Activated naive CD4-positive, alpha-beta T cell treated with anti-CD3 and anti-CD28 coated beads, Interleukin-2, amount 10 ng/mL, durations not matched to agents 7 days and 5 days (primary cell): ENCODE results near the gene EDARADD.
"Not testable (repeated sequence)": the region's sequence is repeated elsewhere in the genome, so short reads cannot be mapped to it uniquely, and the experiment has no call there.

Experiments used
- CTCF ChIA-PET: fragments of 350-600 bp; sonication (Branson Sonifier 250); formaldehyde crosslinking; loops from one replicate; lab custom pipeline; 2021; ENCODE audit warnings: antibody characterized with exemption; lab: Charles Lee
- DNase-seq: peaks from one replicate; pipeline ENCODE4 v3.0.0-alpha.2; 2020
- H3K27ac Mint-ChIP-seq: one replicate; pipeline ENCODE4 v1.8.0; 2021; ENCODE audit warnings: mild to moderate bottlenecking, moderate library complexity, mixed read lengths
- H3K27me3 Mint-ChIP-seq: one replicate; pipeline ENCODE4 v1.8.0; 2021; ENCODE audit warnings: mild to moderate bottlenecking, mixed read lengths
- H3K36me3 Mint-ChIP-seq: one replicate; pipeline ENCODE4 v1.8.0; 2021; ENCODE audit warnings: mixed read lengths
- H3K4me1 Mint-ChIP-seq: one replicate; pipeline ENCODE4 v1.8.0; 2021; ENCODE audit warnings: mixed read lengths
- H3K4me3 Mint-ChIP-seq: one replicate; pipeline ENCODE4 v1.8.0; 2021; ENCODE audit warnings: mild to moderate bottlenecking, moderate library complexity, mixed read lengths
- H3K9me3 Mint-ChIP-seq: one replicate; pipeline ENCODE4 v1.8.0; 2021; ENCODE audit warnings: mixed read lengths

EDARADD gene

DNA sequence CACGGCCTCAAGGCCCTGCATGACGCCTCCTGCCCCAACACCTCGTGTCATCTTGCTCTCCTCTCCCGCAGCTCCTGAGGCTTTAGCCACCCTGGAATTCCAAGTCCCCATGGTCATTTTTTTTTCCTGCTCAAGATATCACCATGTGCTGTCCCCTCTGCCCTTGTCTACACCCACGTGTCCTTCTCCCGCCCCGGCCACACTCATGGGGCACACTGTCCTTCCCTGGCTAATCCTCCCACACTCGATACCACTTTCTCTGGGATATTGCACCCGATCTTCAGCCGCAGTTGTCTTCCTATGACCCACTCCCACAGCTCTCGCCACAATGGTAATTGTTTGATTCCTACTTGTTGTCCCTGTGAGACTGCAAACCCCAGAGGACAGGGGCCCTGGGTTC lies 100.0 kb downstream of the EDARADD start:
- H3K4me3 Mint-ChIP-seq = no peak overlapping the region
- H3K27me3 Mint-ChIP-seq = peaks cover 37% of the 10 kb centered on the region
- CTCF ChIA-PET = no interaction called here
- H3K36me3 Mint-ChIP-seq = no peaks in the 10 kb centered on the region
- peaks cover 13% of the 10 kb centered on the region for H3K4me1 Mint-ChIP-seq
- no peak for DNase-seq
- no peak overlapping the region for H3K27ac Mint-ChIP-seq
- H3K9me3 Mint-ChIP-seq = no peaks in the 10 kb centered on the region

DNA sequence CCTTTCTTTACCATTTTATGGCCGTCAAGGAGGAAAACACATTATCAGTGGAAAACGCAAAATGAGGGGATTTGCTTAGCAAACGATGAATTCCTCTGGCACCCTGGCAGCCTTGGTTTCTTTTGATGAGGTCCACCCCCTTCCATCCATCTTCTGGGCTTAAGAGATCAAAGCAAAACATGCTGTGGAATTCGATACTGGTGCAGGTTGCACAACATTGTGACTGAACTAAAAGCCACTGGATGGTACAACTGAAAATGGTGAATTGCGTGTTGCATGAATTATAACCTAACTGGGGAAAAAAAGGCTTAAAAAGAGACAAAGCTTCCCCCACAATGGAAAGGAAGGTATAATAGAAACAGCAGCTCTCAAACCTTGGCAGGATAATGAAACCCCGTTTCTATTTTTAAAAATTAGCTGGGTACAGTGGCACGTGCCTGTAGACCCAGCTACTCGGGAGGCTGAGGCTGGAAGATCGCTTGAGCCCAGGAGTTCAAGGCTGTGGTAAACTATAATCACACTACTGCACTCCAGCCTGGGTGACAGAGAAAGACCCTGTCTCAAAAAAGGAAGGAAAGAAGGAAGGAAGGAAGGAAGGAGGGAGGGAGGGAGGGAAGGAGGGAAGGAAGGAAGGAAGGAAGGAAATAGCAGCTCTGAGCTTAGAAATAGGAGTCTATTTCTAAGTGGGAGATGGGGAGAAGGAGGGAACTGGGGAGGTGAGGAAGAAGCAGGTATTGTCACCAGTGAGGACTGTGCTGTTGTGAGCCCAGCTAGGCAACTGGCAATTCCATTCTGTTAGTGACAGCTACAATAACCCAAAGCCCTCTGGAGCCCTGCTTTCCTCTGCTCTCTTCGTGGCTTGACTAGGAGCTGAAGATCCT lies 100.7 kb downstream of the EDARADD start:
- peaks cover 37% of the 10 kb centered on the region for H3K27me3 Mint-ChIP-seq
- H3K27ac Mint-ChIP-seq = no peak overlapping the region
- DNase-seq = no peak
- H3K36me3 Mint-ChIP-seq = no peaks in the 10 kb centered on the region
- CTCF ChIA-PET = no interaction called here
- H3K9me3 Mint-ChIP-seq = no peaks in the 10 kb centered on the region
- no peak overlapping the region for H3K4me3 Mint-ChIP-seq
- peaks cover 13% of the 10 kb centered on the region for H3K4me1 Mint-ChIP-seq

DNA sequence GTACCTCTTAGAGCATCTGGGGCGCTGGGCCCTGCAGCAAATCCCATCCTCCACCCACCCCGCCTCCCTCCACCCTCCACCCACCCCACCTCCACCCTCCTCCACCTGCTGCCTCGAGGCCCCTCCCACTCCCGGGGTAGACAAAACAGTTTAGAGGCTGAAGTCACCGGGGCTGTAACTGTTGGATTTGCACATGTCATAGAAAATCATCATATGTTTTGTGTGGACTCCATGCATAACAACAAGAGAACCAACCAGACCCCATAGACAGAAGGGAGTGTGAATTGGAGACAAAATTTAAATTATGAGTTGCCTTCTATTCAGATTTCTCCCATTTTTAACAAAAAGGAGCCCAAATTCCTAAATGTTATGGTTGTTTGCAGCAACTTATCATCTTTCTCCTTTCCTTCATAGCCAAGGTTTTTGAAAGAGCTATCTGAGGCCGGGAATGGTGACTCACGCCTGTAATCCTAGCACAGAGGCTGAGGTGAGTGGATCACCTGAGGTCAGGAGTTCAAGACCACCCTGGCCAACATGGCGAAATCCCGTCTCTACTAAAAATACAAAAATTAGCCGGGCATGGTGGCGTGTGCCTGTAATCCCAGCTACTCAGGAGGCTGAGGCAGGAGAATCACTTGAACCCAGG lies 101.5 kb downstream of the EDARADD start:
- CTCF ChIA-PET = no interaction called here

DNA sequence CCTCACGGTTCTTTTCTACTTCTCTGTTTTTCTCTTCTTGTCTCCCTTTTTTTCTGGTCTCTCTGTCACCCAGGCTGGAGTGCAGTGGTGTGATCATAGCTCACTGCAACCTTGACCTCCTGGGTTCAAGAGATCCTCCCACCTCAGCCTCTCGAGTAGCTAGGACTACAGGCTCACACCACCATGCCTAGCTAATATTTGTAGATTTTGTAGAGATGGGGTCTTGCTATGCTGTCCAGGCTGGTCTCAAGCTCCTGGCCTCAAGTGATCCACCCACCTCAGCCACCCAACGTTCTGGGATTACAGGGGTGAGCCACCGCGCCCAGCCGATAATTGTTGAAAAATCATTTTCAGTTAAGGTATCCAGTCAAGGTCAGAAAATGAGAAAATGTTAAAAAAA lies 103.8 kb downstream of the EDARADD start:
- Mint-ChIP-seq H3K36me3 (no peaks in the 10 kb centered on the region), H3K4me3 (no peak overlapping the region), H3K4me1 (peaks cover 8% of the 10 kb centered on the region), H3K9me3 (no peaks in the 10 kb centered on the region), H3K27ac (no peak overlapping the region), H3K27me3 (peaks cover 19% of the 10 kb centered on the region)
- CTCF ChIA-PET = no interaction called here
- no peak for DNase-seq

More for the DNA sequence above, 101.5 kb downstream of the EDARADD start:
- Mint-ChIP-seq H3K4me1 (peaks cover 12% of the 10 kb centered on the region), H3K27ac (no peak overlapping the region), H3K36me3 (no peaks in the 10 kb centered on the region), H3K27me3 (peaks cover 35% of the 10 kb centered on the region), H3K4me3 (no peak overlapping the region), H3K9me3 (no peaks in the 10 kb centered on the region)
- DNase-seq = no peak

- Mint-ChIP-seq H3K27me3 (peaks cover 26% of the 10 kb centered on the region), H3K27ac (no peak overlapping the region), H3K4me1 (peaks cover 16% of the 10 kb centered on the region), H3K9me3 (no peaks in the 10 kb centered on the region), H3K4me3 (no peak overlapping the region), H3K36me3 (no peaks in the 10 kb centered on the region)
- CTCF ChIA-PET = interaction anchor here (0.6 to 0.9 kb wide), 2 partner anchors 11 to 13 kb away, joined by 3 to 6 read pairs; no protein-coding TSS in a partner anchor
- DNase-seq = no peak
These were observed 107.0 kb downstream of the EDARADD start for GRCh38 chr1:236501093-236501492.

DNA sequence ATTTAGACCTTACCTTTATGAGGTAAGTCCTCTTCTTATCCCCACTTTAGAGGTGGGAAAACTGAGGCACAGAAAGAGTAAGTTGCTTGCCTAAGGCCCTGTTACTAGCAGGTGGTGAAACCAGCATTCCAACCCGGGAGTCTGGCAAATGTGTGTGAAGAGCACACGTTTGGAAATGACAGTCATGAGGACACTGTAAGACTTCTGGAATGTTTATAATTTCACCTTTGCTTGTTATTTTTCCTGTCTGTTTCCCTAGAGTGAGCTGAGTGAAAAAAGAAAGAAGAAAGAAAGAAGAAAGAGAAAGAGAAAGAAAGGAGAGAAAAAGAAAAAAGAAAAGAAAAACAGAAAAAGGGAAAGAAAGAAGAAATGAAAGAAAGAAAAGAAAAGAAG lies 108.5 kb downstream of the EDARADD start:
- Mint-ChIP-seq H3K4me3 (peak overlapping the region; percentile 44), H3K27ac (peak overlapping the region; percentile 80), H3K4me1 (peaks cover 16% of the 10 kb centered on the region), H3K9me3 (no peaks in the 10 kb centered on the region), H3K27me3 (peaks cover 19% of the 10 kb centered on the region), H3K36me3 (no peaks in the 10 kb centered on the region)
- DNase-seq = no peak
- CTCF ChIA-PET = no interaction called here

GRCh38 chr1:236502972-236503639 lies 109.0 kb downstream of the EDARADD start:
- H3K27me3 Mint-ChIP-seq = peaks cover 19% of the 10 kb centered on the region
- H3K4me1 Mint-ChIP-seq = peaks cover 16% of the 10 kb centered on the region
- no peaks in the 10 kb centered on the region for H3K9me3 Mint-ChIP-seq
- no peaks in the 10 kb centered on the region for H3K36me3 Mint-ChIP-seq
- H3K4me3 Mint-ChIP-seq = peak overlapping the region; percentile 44
- DNase-seq = no peak
- H3K27ac Mint-ChIP-seq = peak overlapping the region; percentile 80
- CTCF ChIA-PET = no interaction called here

- H3K36me3 Mint-ChIP-seq, H3K27ac Mint-ChIP-seq, H3K4me3 Mint-ChIP-seq, CTCF ChIA-PET, DNase-seq, H3K9me3 Mint-ChIP-seq: not testable (repeated sequence)
- Mint-ChIP-seq H3K4me1 (peaks cover 26% of the 10 kb centered on the region), H3K27me3 (peaks cover 19% of the 10 kb centered on the region)
These were observed 110.3 kb downstream of the EDARADD start for GRCh38 chr1:236504338-236504737.

DNA sequence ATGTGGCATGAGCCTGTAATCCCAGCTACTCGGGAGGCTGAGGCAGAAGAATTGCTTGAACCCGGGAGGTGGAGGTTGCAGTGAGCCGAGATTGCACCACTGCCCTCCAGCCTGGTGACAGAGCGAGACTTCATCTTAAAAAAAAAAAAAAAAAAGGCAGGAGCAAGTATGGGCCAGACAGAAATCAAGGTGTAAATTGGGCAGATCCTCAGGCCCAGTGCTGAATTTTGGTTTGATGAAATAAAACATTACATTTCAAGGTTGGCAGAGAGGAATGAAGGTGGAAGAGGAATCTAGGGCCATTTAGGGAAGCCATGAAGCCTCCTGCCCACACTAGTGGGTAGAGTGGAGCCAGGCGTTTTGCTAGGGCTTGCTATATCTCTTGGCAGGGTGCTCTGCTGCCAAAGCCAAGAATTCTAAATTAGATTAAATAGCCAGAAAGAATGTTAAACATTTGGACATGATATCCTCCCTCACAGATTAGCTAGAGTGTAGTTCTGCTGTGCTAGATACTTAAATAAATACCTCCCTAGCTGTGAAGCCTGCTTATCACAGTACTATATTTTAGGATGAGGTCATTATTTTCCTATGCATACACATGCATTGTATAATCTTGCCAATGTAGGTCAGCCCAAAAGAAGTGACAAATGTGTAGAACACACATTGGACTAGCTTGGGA lies 113.1 kb downstream of the EDARADD start:
- Mint-ChIP-seq H3K9me3 (no peaks in the 10 kb centered on the region), H3K4me1 (peaks cover 36% of the 10 kb centered on the region), H3K27ac (no peak overlapping the region), H3K4me3 (no peak overlapping the region), H3K27me3 (peaks cover 21% of the 10 kb centered on the region), H3K36me3 (no peaks in the 10 kb centered on the region)
- no peak for DNase-seq
- CTCF ChIA-PET = no interaction called here

DNA sequence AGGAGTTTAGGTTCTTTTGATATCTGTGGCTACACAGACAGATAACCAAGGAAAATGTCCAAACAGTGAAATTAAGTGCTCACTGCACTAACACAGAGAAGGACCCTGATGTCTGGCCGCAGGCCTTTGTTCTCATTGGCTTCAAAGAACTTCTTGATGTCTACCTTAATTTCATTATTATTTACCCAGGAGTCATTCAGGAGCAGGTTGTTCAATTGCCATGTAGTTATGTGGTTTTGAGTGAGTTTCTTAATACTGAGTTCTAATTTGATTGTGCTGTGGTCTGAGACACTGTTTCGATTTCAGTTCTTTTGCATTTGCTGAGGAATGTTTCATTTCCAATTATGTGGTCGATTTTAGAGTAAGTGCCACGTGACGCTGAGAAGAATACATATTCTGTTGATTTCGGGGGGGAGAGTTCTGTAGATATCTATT lies 114.5 kb downstream of the EDARADD start:
- CTCF ChIA-PET = no interaction called here
- Mint-ChIP-seq H3K4me1 (peaks cover 22% of the 10 kb centered on the region), H3K36me3 (no peaks in the 10 kb centered on the region), H3K27ac (no peak overlapping the region), H3K9me3 (no peaks in the 10 kb centered on the region), H3K4me3 (no peak overlapping the region), H3K27me3 (peaks cover 13% of the 10 kb centered on the region)
- no peak for DNase-seq

- CTCF ChIA-PET = no interaction called here
These were observed 115.1 kb downstream of the EDARADD start for GRCh38 chr1:236509203-236509602.

DNA sequence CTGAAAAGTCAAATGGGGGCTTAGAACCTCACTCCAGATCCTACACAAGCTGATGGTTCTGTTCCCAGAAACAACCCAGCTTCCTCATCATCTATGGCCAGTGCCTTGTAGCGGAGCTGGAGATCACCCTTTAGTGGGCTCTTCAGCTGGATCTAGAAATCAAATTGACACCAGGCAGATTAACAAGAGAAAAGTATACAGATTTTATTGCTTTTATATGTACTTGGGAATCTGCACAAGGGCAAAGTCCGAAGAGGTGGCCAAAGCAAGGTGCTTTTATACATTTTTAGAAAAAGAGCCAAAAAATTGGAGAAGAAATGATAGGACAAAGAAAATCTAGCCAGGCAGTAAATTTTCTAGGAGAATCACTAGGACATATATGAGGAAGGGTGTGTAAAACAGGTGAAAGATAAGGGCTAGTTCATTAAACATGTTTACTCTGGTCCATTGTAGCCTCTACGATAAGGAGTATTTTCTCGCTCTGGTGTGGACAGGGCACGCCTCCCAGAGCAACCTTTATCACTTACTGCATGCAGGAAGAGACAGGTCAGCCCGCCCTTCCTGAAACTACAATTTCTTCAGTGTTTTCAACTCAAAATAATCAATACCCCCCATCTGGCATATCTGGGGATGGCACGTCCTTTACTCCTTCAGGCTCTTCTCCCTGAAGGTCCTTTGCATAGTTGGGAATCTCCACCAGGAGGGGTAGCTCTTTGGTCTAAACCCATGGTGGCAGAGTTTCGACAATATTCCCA lies 115.7 kb downstream of the EDARADD start:
- Mint-ChIP-seq H3K4me1 (peaks cover 21% of the 10 kb centered on the region), H3K27ac (no peak overlapping the region), H3K9me3 (no peaks in the 10 kb centered on the region), H3K27me3 (peaks cover 6% of the 10 kb centered on the region), H3K36me3 (no peaks in the 10 kb centered on the region), H3K4me3 (no peak overlapping the region)
- CTCF ChIA-PET = no interaction called here
- DNase-seq = no peak

More at GRCh38 chr1:236509203-236509602, 115.1 kb downstream of the EDARADD start:
- peaks cover 21% of the 10 kb centered on the region for H3K4me1 Mint-ChIP-seq
- no peak overlapping the region for H3K4me3 Mint-ChIP-seq
- H3K36me3 Mint-ChIP-seq = no peaks in the 10 kb centered on the region
- H3K9me3 Mint-ChIP-seq = no peaks in the 10 kb centered on the region
- H3K27me3 Mint-ChIP-seq = peaks cover 10% of the 10 kb centered on the region
- no peak overlapping the region for H3K27ac Mint-ChIP-seq
- DNase-seq = no peak

DNA sequence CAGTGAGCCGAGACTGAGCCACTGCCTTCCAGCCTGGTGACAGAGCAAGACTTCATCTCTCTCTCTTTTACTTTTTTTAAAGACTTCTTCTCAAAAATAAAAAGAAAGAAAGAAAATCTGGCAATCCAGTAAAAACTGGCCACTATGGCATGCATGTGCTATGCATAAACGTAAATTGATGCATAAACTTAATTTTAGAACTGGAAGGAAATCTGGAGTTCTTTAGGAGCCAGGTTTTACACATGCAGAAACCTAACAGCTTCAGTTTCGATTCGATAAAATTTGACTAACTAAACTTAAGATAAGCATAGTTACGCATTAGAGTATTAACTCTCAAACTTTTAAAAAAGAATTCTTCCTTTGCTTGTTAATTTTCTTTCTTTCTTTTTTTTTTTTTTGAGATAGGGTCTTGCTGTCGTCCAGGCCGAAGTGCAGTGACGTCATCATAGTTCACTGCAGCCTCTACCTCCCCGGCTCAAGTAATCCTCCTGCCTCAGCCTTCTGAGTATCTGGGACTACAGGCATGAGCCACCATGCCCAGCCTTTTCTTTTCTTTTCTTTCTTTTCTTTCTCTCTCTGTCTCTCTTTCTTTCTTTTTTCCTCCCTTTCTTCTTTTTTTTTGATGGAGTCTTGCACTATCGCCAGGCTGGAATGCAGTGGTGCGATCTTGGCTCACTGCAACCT lies 117.8 kb downstream of the EDARADD start:
- no peak for DNase-seq
- Mint-ChIP-seq H3K36me3 (peaks cover 1% of the 10 kb centered on the region), H3K27me3 (peaks cover 8% of the 10 kb centered on the region), H3K4me3 (no peak overlapping the region), H3K27ac (no peak overlapping the region), H3K4me1 (peaks cover 39% of the 10 kb centered on the region), H3K9me3 (no peaks in the 10 kb centered on the region)
- CTCF ChIA-PET = interaction anchor here (1.0 kb wide), 1 partner anchor 11 kb away, joined by 6 read pairs; no protein-coding TSS in a partner anchor
